WTC11 (cell line): ENCODE measurements around the gene ABCB4. TPM values are rescaled to one million over a fixed set of nuclear protein-coding genes. Genes with fewer than 3 reads are reported as not detected.

Experiments
- ATAC-seq: fragments of 200-7000 bp; cut with Tn5 transposase; 2 replicates; pipeline ENCODE4 v1.10.0; 2021; ENCODE audit warnings: mild to moderate bottlenecking, moderate library complexity
- CTCF ChIA-PET: fragments of 300-600 bp; sonication (Branson Sonifier 250); formaldehyde crosslinking; loops from one replicate; lab custom pipeline; 2021; ENCODE audit warnings: antibody characterized with exemption; lab: Charles Lee
- POLR2A ChIA-PET: fragments of 350-600 bp; sonication (Branson Sonifier 250); formaldehyde crosslinking; loops from one replicate; lab custom pipeline; 2021; ENCODE audit warnings: antibody characterized with exemption; lab: Charles Lee
- DNase-seq: peaks from one replicate; pipeline ENCODE4 v3.0.0; 2021; ENCODE audit warnings: low spot score
- H3K27ac Mint-ChIP-seq: 2 replicates; pipeline ENCODE4 v1.8.0; 2021; ENCODE audit warnings: mixed read lengths
- H3K27me3 Mint-ChIP-seq: 2 replicates; pipeline ENCODE4 v1.8.0; 2021; ENCODE audit warnings: low read depth, mild to moderate bottlenecking, moderate library complexity, mixed read lengths
- H3K36me3 Mint-ChIP-seq: 2 replicates; pipeline ENCODE4 v1.8.0; 2021; ENCODE audit warnings: mixed read lengths
- H3K4me1 Mint-ChIP-seq: 2 replicates; pipeline ENCODE4 v1.8.0; 2022; ENCODE audit warnings: mixed read lengths
- H3K4me3 Mint-ChIP-seq: 2 replicates; pipeline ENCODE4 v1.8.0; 2021; ENCODE audit warnings: mild to moderate bottlenecking, moderate library complexity, mixed read lengths
- H3K9me3 Mint-ChIP-seq: 2 replicates; pipeline ENCODE4 v1.8.0; 2021; ENCODE audit warnings: mixed read lengths
- ATF1 ChIP-seq: sonication (generic); formaldehyde crosslinking; IDR thresholded peaks from 2 replicates; pipeline ENCODE4 v1.8.1; 2023; ENCODE audit warnings: mild to moderate bottlenecking, moderate library complexity, missing genetic modification reagents
- ATF6 ChIP-seq: sonication (generic); formaldehyde crosslinking; IDR thresholded peaks from 2 replicates; pipeline ENCODE4 v1.8.1; 2023; ENCODE audit warnings: mild to moderate bottlenecking, missing genetic modification reagents
- CREB1 ChIP-seq: sonication (generic); formaldehyde crosslinking; IDR thresholded peaks from 2 replicates; pipeline ENCODE4 v1.8.0; 2023; ENCODE audit warnings: mild to moderate bottlenecking, missing genetic modification reagents
- E2F4 ChIP-seq: sonication (generic); formaldehyde crosslinking; IDR thresholded peaks from 2 replicates; pipeline ENCODE4 v1.8.1; 2022; ENCODE audit warnings: low read depth, mild to moderate bottlenecking, moderate library complexity, missing genetic modification reagents, borderline replicate concordance
- EMX1 ChIP-seq: fragments of 250-450 bp; sonication (Bioruptor Pico); IDR thresholded peaks from 2 replicates; pipeline ENCODE4 v1.8.0; 2021; ENCODE audit warnings: mild to moderate bottlenecking
- ERG ChIP-seq: fragments of 250-450 bp; sonication (Bioruptor Pico); IDR thresholded peaks from 2 replicates; pipeline ENCODE4 v1.8.0; 2021; ENCODE audit warnings: mild to moderate bottlenecking
- GABPB1 ChIP-seq: sonication (generic); formaldehyde crosslinking; IDR thresholded peaks from 2 replicates; pipeline ENCODE4 v1.8.1; 2023; ENCODE audit warnings: mild to moderate bottlenecking, missing genetic modification reagents
- GTF2I ChIP-seq: fragments of 250-450 bp; sonication (Bioruptor Pico); conservative IDR thresholded peaks from 2 replicates; pipeline ENCODE4 v1.4.0; 2021; ENCODE audit warnings: mild to moderate bottlenecking
- IRF2 ChIP-seq: sonication (generic); formaldehyde crosslinking; IDR thresholded peaks from 2 replicates; pipeline ENCODE4 v1.8.0; 2022; ENCODE audit warnings: low read depth, missing genetic modification reagents, borderline replicate concordance
- KAT7 ChIP-seq: sonication (generic); formaldehyde crosslinking; IDR thresholded peaks from 2 replicates; pipeline ENCODE4 v1.8.1; 2023; ENCODE audit warnings: missing genetic modification reagents, mild to moderate bottlenecking, borderline replicate concordance
- NR2C2 ChIP-seq: sonication (generic); formaldehyde crosslinking; IDR thresholded peaks from 2 replicates; pipeline ENCODE4 v1.8.0; 2022; ENCODE audit warnings: mild to moderate bottlenecking, missing genetic modification reagents
- PRDM15 ChIP-seq: sonication (generic); formaldehyde crosslinking; IDR thresholded peaks from 2 replicates; pipeline ENCODE4 v1.8.0; 2022; ENCODE audit warnings: missing genetic modification reagents
- PRRX2 ChIP-seq: fragments of 250-450 bp; sonication (Bioruptor Pico); IDR thresholded peaks from 2 replicates; pipeline ENCODE4 v1.8.0; 2021; ENCODE audit warnings: mild to moderate bottlenecking
- RORB ChIP-seq: fragments of 250-450 bp; sonication (Bioruptor Pico); IDR thresholded peaks from 2 replicates; pipeline ENCODE4 v1.9.0; 2021; ENCODE audit warnings: mild to moderate bottlenecking
- SMAD3 ChIP-seq: sonication (generic); formaldehyde crosslinking; IDR thresholded peaks from 2 replicates; pipeline ENCODE4 v1.8.0; 2022; ENCODE audit warnings: missing genetic modification reagents, mild to moderate bottlenecking, borderline replicate concordance
- SOX15 ChIP-seq: fragments of 250-450 bp; sonication (Bioruptor Pico); IDR thresholded peaks from 2 replicates; pipeline ENCODE4 v1.9.0; 2021; ENCODE audit warnings: mild to moderate bottlenecking
- TEAD1 ChIP-seq: sonication (generic); formaldehyde crosslinking; IDR thresholded peaks from 2 replicates; pipeline ENCODE4 v1.8.0; 2022; ENCODE audit warnings: mild to moderate bottlenecking, missing genetic modification reagents
- TP53 ChIP-seq: sonication (generic); formaldehyde crosslinking; IDR thresholded peaks from 2 replicates; pipeline ENCODE4 v1.8.1; 2023; ENCODE audit warnings: mild to moderate bottlenecking, missing genetic modification reagents
- USF1 ChIP-seq: sonication (generic); formaldehyde crosslinking; IDR thresholded peaks from 2 replicates; pipeline ENCODE4 v1.8.0; 2022; ENCODE audit warnings: mild to moderate bottlenecking, missing genetic modification reagents
- ZNF138 ChIP-seq: sonication (generic); formaldehyde crosslinking; conservative IDR thresholded peaks from 2 replicates; pipeline ENCODE4 v1.8.1; 2022; ENCODE audit warnings: mild to moderate bottlenecking, moderate library complexity, missing genetic modification reagents
- ZNF416 ChIP-seq: fragments of 250-450 bp; sonication (Bioruptor Pico); IDR thresholded peaks from 2 replicates; pipeline ENCODE4 v1.9.0; 2021; ENCODE audit warnings: mild to moderate bottlenecking, inconsistent platforms
- total RNA-seq: library from RNA; stranded (reverse); gene quantifications from 3 replicates; pipeline ENCODE4 v1.2.3, GENCODE V29; 2021
- TF ChIP-seq, protein P1 (sequence below): sonication (generic); formaldehyde crosslinking; IDR thresholded peaks from 2 replicates; pipeline ENCODE4 v1.8.1; 2023; ENCODE audit warnings: mild to moderate bottlenecking, missing genetic modification reagents, moderate library complexity
- TF ChIP-seq, protein P2 (sequence below): sonication (generic); formaldehyde crosslinking; IDR thresholded peaks from 2 replicates; pipeline ENCODE4 v1.8.1; 2022; ENCODE audit warnings: mild to moderate bottlenecking, moderate library complexity, missing genetic modification reagents
- TF ChIP-seq, protein P3 (sequence below): sonication (generic); formaldehyde crosslinking; IDR thresholded peaks from 2 replicates; pipeline ENCODE4 v1.8.1; 2022; ENCODE audit warnings: low read depth, missing genetic modification reagents, borderline replicate concordance

Gene ABCB4
- total RNA-seq, 1 experiment from 2014 or later, result 1.2 TPM

DNA sequence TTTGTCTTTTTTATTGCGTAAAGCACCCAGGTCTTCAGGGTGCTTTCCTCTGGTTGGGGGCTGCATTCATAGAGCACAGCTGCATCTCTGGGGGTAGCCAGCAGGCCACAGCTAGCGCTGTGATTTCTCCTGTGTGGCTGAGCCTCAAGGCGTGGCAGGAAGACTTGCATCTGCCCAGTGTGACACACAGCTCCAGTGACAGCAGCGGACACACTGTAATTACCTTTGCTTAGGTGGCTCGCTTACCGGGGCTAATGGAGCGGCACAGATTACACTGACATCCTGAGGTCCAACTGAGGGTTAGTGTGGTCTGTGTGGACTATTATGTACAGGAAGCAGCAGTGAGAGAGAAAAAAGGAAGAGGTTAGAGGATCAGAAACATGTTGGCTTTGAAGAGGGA lies 27.1 kb downstream of the ABCB4 start:
- peaks cover 4% of the 10 kb centered on the region for H3K4me1 Mint-ChIP-seq
- no peak overlapping the region for H3K4me3 Mint-ChIP-seq
- H3K27ac Mint-ChIP-seq, result no peak overlapping the region; the same call in 1 of the 2 replicates
- ChIA-PET POLR2A (no interaction called here), CTCF (no interaction called here)
- TF ChIP-seq USF1 (CRISPR knock-in tag) (no peak), ZNF416 (no peak), ERG (CRISPR knock-in tag) (no peak), SMAD3 (CRISPR knock-in tag) (no peak), ATF6 (CRISPR knock-in tag) (no peak), PRDM15 (CRISPR knock-in tag) (no peak), ATF1 (CRISPR knock-in tag) (no peak)
- TF ChIP-seq, protein P1, sequence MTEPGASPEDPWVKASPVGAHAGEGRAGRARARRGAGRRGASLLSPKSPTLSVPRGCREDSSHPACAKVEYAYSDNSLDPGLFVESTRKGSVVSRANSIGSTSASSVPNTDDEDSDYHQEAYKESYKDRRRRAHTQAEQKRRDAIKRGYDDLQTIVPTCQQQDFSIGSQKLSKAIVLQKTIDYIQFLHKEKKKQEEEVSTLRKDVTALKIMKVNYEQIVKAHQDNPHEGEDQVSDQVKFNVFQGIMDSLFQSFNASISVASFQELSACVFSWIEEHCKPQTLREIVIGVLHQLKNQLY (CRISPR knock-in tag), result no peak
- TF ChIP-seq, protein P2, sequence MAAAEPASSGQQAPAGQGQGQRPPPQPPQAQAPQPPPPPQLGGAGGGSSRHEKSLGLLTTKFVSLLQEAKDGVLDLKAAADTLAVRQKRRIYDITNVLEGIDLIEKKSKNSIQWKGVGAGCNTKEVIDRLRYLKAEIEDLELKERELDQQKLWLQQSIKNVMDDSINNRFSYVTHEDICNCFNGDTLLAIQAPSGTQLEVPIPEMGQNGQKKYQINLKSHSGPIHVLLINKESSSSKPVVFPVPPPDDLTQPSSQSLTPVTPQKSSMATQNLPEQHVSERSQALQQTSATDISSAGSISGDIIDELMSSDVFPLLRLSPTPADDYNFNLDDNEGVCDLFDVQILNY, result no peak
- no peaks in the 10 kb centered on the region for H3K9me3 Mint-ChIP-seq
- DNase-seq (no peak), ATAC-seq (no peak)
- no peaks in the 10 kb centered on the region for H3K36me3 Mint-ChIP-seq
- H3K27me3 Mint-ChIP-seq, result no peaks in the 10 kb centered on the region

- Mint-ChIP-seq H3K36me3 (no peaks in the 10 kb centered on the region), H3K27me3 (no peaks in the 10 kb centered on the region)
These were observed 28.3 kb downstream of the ABCB4 start for GRCh38 chr7:87447116-87447635.

GRCh38 chr7:87445897-87446296 lies 29.6 kb downstream of the ABCB4 start:
- Mint-ChIP-seq H3K36me3 (no peaks in the 10 kb centered on the region), H3K4me1 (peaks cover 4% of the 10 kb centered on the region), H3K27ac (no peak overlapping the region), H3K27me3 (no peaks in the 10 kb centered on the region), H3K4me3 (no peak overlapping the region), H3K9me3 (no peaks in the 10 kb centered on the region)
- ChIA-PET CTCF (no interaction called here), POLR2A (no interaction called here)
- no peak for ATAC-seq
- no peak for DNase-seq
- no peak for TF ChIP-seq E2F4
- no peak for TF ChIP-seq CREB1
- no peak for TF ChIP-seq GABPB1
- no peak for TF ChIP-seq GTF2I (CRISPR knock-in tag)
- TF ChIP-seq, protein P3, sequence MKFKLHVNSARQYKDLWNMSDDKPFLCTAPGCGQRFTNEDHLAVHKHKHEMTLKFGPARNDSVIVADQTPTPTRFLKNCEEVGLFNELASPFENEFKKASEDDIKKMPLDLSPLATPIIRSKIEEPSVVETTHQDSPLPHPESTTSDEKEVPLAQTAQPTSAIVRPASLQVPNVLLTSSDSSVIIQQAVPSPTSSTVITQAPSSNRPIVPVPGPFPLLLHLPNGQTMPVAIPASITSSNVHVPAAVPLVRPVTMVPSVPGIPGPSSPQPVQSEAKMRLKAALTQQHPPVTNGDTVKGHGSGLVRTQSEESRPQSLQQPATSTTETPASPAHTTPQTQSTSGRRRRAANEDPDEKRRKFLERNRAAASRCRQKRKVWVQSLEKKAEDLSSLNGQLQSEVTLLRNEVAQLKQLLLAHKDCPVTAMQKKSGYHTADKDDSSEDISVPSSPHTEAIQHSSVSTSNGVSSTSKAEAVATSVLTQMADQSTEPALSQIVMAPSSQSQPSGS (CRISPR knock-in tag), result no peak
- no peak for TF ChIP-seq TEAD1 (CRISPR knock-in tag)
- no peak for TF ChIP-seq PRRX2
- TF ChIP-seq TP53 (CRISPR knock-in tag), result no peak
- TF ChIP-seq ZNF138 (CRISPR knock-in tag), result no peak

More at GRCh38 chr7:87447116-87447635, 28.3 kb downstream of the ABCB4 start:
- Mint-ChIP-seq H3K4me1 (peaks cover 4% of the 10 kb centered on the region), H3K27ac (no peak overlapping the region), H3K4me3 (no peak overlapping the region), H3K9me3 (no peaks in the 10 kb centered on the region)
- no peak for ATAC-seq
- ChIA-PET CTCF (no interaction called here), POLR2A (no interaction called here)
- TF ChIP-seq KAT7 (CRISPR knock-in tag), result no peak
- no peak for TF ChIP-seq RORB (CRISPR knock-in tag)
- no peak for TF ChIP-seq ZNF138 (CRISPR knock-in tag)
- no peak for TF ChIP-seq NR2C2 (CRISPR knock-in tag)
- TF ChIP-seq IRF2 (CRISPR knock-in tag), result no peak
- no peak for TF ChIP-seq EMX1
- TF ChIP-seq SOX15 (CRISPR knock-in tag), result no peak
- DNase-seq, result no peak
